Bronchial epithelial cell (primary cell): ENCODE measurements around the gene GALNT13. TPM values are rescaled to one million over a fixed set of nuclear protein-coding genes. Genes with fewer than 3 reads are reported as not detected.

Experiments used
- DNase-seq: peaks from one replicate; pipeline ENCODE4 v3.0.0-alpha.2; 2010; ENCODE audit warnings: low read depth
- FAIRE-seq: peaks from 2 replicates; lab custom pipeline; 2011; peaks lifted over from hg19 to GRCh38; lab: Jason Lieb, UNC
- H3K27me3 ChIP-seq: 2 replicates; pipeline ENCODE4 v1.5.1; 2011; ENCODE audit warnings: low read length; ENCODE audit not compliant: control insufficient read depth, insufficient read depth
- H3K36me3 ChIP-seq: 2 replicates; pipeline ENCODE4 v1.5.1; 2011; ENCODE audit warnings: low read length; ENCODE audit not compliant: control insufficient read depth, insufficient read depth
- H3K4me3 ChIP-seq: 2 replicates; pipeline ENCODE4 v1.5.1; 2011; ENCODE audit warnings: mild to moderate bottlenecking, low read depth, low read length, control low read depth
- total RNA-seq: library from RNA; depleted of rRNA; stranded (reverse); fragments of >200 nt; gene quantifications from 2 replicates; pipeline ENCODE4 v1.2.1, GENCODE V29; 2014
- TF ChIP-seq, protein P1 (sequence below): IDR thresholded peaks from 2 replicates; pipeline ENCODE4 v1.5.1; 2011; ENCODE audit warnings: mild to moderate bottlenecking, moderate library complexity, low read length, control low read depth, inconsistent platforms; ENCODE audit not compliant: insufficient read depth, severe bottlenecking

The GALNT13 gene
- total RNA-seq, 1 donor from 2014 or later, result 1.3 TPM

DNA sequence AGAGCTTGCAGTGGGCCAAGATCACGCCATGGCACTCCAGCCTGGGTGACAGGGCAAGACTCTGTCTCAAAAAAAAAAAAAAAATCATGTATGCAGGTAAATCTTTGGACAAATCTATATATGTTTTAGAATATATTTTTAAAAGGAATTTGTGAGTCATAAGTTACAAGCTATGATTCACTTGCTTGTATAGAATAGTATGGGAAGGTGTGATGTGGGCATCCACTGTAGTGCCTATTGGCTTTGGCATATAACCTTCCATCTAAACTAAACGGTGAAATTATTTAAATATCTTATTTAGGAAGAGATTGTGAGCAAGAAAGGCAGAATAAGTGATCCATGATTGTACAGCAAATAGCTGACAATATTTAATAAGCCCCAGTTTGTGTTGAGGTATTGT lies 261.1 kb downstream of the GALNT13 start:
- TF ChIP-seq, protein P1, sequence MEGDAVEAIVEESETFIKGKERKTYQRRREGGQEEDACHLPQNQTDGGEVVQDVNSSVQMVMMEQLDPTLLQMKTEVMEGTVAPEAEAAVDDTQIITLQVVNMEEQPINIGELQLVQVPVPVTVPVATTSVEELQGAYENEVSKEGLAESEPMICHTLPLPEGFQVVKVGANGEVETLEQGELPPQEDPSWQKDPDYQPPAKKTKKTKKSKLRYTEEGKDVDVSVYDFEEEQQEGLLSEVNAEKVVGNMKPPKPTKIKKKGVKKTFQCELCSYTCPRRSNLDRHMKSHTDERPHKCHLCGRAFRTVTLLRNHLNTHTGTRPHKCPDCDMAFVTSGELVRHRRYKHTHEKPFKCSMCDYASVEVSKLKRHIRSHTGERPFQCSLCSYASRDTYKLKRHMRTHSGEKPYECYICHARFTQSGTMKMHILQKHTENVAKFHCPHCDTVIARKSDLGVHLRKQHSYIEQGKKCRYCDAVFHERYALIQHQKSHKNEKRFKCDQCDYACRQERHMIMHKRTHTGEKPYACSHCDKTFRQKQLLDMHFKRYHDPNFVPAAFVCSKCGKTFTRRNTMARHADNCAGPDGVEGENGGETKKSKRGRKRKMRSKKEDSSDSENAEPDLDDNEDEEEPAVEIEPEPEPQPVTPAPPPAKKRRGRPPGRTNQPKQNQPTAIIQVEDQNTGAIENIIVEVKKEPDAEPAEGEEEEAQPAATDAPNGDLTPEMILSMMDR, result no peak
- Histone ChIP-seq H3K36me3 (no peaks in the 10 kb centered on the region), H3K4me3 (no peak overlapping the region), H3K27me3 (no peaks in the 10 kb centered on the region)
- DNase-seq, result peak; percentile 7
- no peak for FAIRE-seq

DNA sequence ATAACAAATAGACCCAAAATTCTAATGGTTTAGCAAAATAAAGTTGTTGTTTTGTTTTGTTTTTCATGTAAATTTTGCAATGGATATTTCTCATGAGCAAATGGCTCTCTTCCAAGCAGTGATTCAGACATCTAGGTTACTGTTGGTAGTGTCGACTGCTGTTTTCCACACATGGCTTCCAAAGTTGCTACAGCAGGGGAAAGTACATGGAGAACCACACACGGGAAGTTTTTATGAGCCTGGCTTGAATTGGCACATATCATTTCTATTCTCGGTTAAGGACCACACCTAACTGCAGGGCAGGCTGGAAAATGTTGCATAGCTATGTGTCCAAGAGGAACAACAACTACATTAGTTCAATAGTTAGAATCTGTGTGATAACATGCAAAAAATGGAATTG lies 262.1 kb downstream of the GALNT13 start:
- FAIRE-seq, result no peak
- Histone ChIP-seq H3K27me3 (no peaks in the 10 kb centered on the region), H3K36me3 (no peaks in the 10 kb centered on the region), H3K4me3 (no peak overlapping the region)
- peak; percentile 14 for DNase-seq
- TF ChIP-seq, protein P1, result no peak

DNA sequence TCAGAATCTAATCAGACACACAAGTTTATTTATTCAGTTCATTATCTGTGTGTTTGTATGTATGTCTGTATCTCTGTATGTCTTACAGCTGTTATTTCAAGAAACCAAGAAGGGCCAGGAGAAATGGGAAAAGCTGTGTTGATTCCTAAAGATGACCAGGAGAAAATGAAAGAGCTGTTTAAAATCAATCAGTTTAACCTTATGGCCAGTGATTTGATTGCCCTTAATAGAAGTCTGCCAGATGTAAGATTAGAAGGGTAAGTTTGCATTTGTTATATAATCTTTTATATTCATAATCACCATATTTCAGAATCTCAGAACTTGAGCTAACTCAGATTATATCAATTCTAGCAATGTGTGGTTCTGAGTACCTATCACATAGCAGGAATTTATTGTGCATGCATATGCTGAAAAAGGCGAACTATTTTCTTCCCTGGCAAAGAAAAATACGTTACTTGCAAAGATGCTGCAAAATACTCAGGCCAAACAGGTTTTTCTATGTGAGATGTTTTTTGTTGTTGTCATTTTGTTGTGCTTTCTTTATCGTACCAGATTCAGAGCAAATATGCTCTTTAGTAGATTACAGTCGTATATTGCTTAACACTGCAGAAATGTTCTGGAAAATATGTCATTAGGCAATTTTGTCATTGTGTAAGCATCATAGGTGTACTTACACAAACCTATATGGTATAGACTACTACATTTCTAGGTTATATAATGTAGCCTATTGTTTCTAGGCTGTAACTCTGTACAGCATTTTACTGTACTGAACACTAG lies 268.7 kb downstream of the GALNT13 start:
- TF ChIP-seq, protein P1, result no peak
- FAIRE-seq (no peak), DNase-seq (no peak)
- no peaks in the 10 kb centered on the region for H3K36me3 ChIP-seq
- H3K4me3 ChIP-seq, result no peak overlapping the region
- H3K27me3 ChIP-seq, result no peaks in the 10 kb centered on the region

DNA sequence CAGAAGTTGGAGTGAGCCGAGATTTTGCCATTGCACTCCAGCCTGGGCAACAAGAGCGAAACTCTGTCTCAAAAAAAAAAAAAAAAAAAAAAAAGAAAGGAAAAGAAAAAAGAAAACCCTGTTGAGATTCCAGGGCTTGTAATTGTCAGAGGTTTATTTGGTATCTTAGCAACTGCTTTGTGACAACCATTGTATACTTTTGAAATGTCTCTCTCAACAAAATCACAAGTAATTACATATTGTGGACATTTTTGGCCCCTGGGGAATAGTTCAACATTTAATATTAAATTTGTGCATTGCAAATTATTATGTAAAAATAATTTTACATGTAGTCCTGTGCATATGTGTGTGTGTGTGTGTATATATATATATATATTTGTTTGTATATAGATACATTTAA lies 270.8 kb downstream of the GALNT13 start:
- FAIRE-seq (no peak), DNase-seq (no peak)
- no peaks in the 10 kb centered on the region for H3K36me3 ChIP-seq
- H3K27me3 ChIP-seq, result no peaks in the 10 kb centered on the region
- H3K4me3 ChIP-seq, result no peak overlapping the region
- TF ChIP-seq, protein P1, result no peak

DNA sequence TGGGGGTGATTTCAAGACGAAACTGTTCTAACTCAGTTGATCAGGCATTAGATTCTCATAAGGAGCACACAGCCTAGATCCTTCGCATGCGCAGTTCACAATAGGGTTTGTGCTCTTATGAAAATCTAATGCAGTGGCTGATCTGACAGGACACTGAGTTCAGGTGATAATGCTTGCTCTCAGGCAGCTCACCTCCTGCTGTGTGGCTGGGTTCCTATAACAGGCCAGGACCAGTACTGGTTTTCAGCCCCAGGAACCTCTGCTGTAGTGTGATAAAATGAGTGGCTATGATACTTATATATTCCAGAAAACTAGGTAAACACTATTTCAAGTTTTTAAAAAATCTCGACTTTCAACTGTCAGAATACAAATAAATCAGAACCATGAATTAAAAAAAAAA lies 271.4 kb downstream of the GALNT13 start:
- FAIRE-seq, result no peak
- TF ChIP-seq, protein P1, result no peak

More for the DNA sequence above, 271.4 kb downstream of the GALNT13 start:
- Histone ChIP-seq H3K4me3 (no peak overlapping the region), H3K27me3 (no peaks in the 10 kb centered on the region), H3K36me3 (no peaks in the 10 kb centered on the region)
- DNase-seq, result no peak
